Endometrial microvascular endothelial cells (primary cell): ENCODE data around the gene C14orf119. TPM values are rescaled to one million over a fixed set of nuclear protein-coding genes. Genes with fewer than 3 reads are reported as not detected.

Experiments
- in situ Hi-C: cut with HindIII; loops from 2 replicates; pipeline ENCODE4 v1.10.0; 2017; ENCODE audit warnings: low sequenced_read_pairs, low pct_unique_long_range_greater_than_20kb; ENCODE audit errors: inconsistent ontology term
- total RNA-seq: library from RNA; depleted of rRNA; stranded (reverse); fragments of >200 nt; gene quantifications from one replicate; pipeline ENCODE4 v1.2.3, GENCODE V29; 2015; ENCODE audit errors: inconsistent ontology term

Gene C14orf119
- total RNA-seq, 1 donor from 2014 or later = 51.6 TPM

GRCh38 chr14:23058654-23059504, 36.4 kb upstream of the C14orf119 start:
- in situ Hi-C loops = no loop called here

GRCh38 chr14:23060536-23061260, 34.6 kb upstream of the C14orf119 start:
- in situ Hi-C loops = no loop called here

- in situ Hi-C loops = no loop called here
Observed at GRCh38 chr14:23062002-23062401, 33.3 kb upstream of the C14orf119 start.

GRCh38 chr14:23063601-23064000, 31.7 kb upstream of the C14orf119 start:
- in situ Hi-C loops = no loop called here

GRCh38 chr14:23066368-23066767, 28.9 kb upstream of the C14orf119 start:
- in situ Hi-C loops = no loop called here

GRCh38 chr14:23066855-23067744, 28.2 kb upstream of the C14orf119 start:
- in situ Hi-C loops = no loop called here

GRCh38 chr14:23067847-23068788, 27.2 kb upstream of the C14orf119 start:
- in situ Hi-C loops = no loop called here

- in situ Hi-C loops = no loop called here
Observed at GRCh38 chr14:23068789-23069412, 26.4 kb upstream of the C14orf119 start.

GRCh38 chr14:23069413-23069806, 25.9 kb upstream of the C14orf119 start:
- in situ Hi-C loops = no loop called here

GRCh38 chr14:23070262-23071129, 24.8 kb upstream of the C14orf119 start:
- in situ Hi-C loops = no loop called here

GRCh38 chr14:23071244-23071920, 23.9 kb upstream of the C14orf119 start:
- in situ Hi-C loops = no loop called here

GRCh38 chr14:23071921-23072539, 23.3 kb upstream of the C14orf119 start:
- in situ Hi-C loops = no loop called here

- in situ Hi-C loops = loop anchor here (25.0 kb wide), 1 partner anchor 88 kb away; the partner anchor contains the start of gene AJUBA
Observed at GRCh38 chr14:23074906-23075305, 20.4 kb upstream of the C14orf119 start.

- in situ Hi-C loops = loop anchor here (25.0 kb wide), 1 partner anchor 90 kb away; the partner anchor contains the start of gene AJUBA
Observed at GRCh38 chr14:23076785-23077408, 18.4 kb upstream of the C14orf119 start.

GRCh38 chr14:23077962-23078361, 17.3 kb upstream of the C14orf119 start:
- in situ Hi-C loops = loop anchor here (25.0 kb wide), 1 partner anchor 91 kb away; the partner anchor contains the start of gene AJUBA
